GM18951 (cell line): ENCODE results near the gene PKP3.
"Not testable (repeated sequence)": the region's sequence is repeated elsewhere in the genome, so short reads cannot be mapped to it uniquely, and the experiment has no call there.

Source experiments
- POLR2A ChIP-seq: IDR thresholded peaks from 4 replicates; pipeline ENCODE4 v1.6.1; 2011; ENCODE audit warnings: mild to moderate bottlenecking; ENCODE audit not compliant: insufficient read length, insufficient read depth; ENCODE audit errors: extremely low read depth
- in situ Hi-C: fragments of 300-500 bp; cut with MboI; formaldehyde crosslinking; loops from one replicate; pipeline ENCODE4 v1.12.0; 2022; ENCODE audit warnings: low sequenced_read_pairs, mixed read lengths, inconsistent platforms; ENCODE audit not compliant: unreplicated experiment

Gene PKP3

DNA sequence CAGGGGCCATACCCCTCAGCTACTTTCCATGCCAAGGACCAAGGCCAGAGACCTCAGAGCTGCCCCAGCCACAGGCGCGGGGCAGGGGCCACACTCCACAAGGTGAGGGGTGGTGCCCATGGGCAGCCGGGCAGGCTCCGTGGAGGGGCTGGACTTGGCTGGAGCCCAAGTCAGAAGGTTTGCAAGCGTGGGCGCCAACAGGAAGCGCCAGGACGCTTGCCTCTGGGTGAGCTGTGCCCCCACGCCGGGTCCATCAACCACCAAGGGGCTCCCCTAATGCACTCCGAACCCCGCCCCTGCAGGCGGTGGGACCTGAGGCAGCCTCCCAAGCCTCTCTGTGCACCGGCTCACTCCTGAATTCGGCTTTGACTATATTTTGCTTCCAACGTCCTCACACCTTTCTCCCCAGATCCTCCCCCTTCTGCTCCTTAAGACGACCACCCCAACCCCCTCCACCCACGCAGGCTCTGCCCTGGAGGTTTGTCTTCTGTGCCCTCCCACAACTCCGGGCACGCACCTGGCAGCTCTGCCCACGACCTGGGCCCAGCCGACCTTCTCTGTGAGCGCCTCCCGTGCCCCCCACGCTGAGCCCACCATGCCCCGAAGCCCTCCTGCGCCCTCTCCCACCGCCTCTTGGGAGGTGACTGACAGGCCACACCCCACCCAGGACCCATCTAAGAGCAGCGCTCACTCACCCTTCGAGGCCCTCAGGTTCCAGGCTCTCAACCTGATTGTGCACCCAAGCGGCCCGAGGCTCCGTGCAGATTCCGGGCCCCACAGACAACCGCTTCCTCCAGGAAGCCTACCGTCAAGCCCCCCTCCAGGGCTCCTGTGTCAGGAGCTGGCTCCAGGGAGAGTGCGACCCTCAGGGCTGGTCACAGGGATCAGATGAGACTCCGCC is 2.6 kb upstream of the PKP3 start:
- no peak for TF ChIP-seq POLR2A
- in situ Hi-C loops, result no loop called here

DNA sequence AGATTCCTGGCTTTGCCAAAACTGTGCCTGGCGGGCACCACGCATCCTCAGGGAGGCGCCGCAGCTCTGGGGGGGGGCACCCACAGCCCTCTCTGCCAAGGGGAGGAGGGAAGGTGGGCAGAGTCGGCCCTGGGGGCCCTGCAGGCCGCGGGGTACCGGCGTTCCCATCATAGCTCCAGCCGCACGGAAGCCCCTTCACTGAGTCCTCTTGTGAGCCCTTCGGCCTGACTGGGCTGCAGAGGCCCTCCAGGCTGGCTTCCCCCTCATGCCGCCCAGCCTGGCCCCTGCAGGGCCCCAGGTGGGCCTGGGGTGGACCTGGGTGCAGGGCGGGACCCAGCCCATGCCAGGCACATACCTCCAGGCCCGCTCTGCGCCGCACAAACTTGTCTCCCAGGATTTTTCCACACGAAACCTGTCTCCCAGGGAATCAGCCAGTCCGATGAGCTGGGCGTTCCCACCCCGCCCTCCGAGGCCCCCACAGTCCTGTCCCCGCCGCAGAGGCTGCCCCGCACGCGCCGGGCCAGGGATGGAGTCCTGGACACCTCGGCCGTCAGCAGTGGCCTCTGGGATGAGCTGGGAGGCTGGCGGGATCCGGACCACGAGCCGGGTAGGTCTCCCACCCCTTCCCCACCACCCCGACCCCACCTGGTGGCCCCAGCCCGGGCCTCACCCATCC is 1.8 kb upstream of the PKP3 start:
- in situ Hi-C loops, result no loop called here
- no peak for TF ChIP-seq POLR2A

DNA sequence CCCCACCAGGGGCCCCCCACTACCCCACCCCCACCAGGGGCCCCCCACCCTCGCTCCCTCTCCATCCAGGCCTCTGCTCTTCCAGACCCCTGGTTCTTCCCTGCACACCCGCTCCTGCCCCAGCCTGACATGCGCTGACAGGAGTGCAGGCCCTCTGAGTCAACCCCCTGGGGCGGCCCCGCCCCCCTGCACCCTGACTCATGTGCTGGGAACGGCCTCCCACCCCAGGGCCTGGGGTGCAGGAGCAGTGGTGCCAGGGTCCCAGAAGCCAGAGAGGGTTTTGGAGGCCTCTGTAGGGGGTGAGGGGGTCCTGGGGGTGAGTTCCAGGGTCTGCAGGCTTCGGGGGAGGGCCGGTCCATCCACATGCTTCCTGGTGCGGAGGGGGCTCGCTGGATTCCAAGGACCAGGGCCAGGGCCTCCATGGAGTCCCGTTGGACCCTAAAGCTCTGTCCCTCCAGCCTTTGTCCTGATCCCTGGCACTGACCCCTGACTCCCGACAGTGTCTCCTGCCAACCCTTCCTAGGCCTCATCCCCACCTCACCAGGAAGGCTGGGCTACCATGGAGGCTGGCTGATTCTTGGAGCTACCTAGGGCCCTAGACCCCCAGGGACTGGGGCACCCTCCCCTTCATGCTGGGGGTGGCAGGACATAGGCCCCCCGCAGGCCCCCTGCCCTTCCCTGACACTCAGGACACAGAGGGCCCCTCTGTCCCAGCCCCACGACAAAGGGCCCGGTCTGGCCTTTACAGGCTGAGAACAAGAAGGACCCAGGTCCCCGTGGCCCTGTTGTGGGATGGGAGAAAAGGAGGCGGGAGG is 583 bp upstream of the PKP3 start:
- TF ChIP-seq POLR2A, result no peak
- in situ Hi-C loops, result no loop called here

DNA sequence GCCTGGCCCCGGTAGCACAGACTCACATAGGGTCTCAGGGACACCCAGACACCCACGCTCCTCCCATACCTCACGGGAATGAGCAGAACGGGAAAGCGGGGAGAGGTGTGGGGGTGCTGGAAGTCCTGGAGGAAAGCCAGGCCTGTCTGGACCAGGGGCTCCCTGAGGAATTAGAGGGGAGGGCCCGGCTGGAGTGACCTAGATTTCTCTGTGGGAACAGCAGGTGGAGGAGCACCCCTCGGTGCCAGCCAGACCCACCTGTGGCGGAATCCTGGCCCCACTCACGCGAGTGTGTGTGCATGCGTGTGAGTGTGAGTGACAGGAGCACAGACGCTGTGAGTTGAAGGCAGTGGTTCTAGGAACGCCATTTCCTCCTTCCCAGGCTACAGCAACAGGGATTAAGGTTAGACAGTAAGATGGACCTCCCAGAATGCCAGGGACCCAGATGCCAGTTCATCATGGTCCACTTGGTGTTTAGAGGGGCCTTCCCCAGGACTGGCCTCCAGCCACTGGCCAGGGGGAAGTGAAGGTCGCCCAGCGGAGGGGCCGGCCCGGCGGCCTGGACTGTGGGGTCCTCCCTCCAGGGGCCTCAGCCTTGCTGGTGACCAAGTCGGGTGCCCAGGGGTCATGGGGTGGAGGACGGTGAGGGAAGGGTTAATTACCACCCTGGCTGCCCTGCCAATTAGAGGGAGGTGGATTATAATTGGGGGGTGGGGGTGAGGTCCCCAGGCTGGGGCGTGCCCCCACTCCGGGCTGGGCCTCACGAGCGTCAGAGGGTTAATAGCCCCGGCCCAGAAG is 1.0 kb downstream of the PKP3 start:
- TF ChIP-seq POLR2A, result no peak
- in situ Hi-C loops, result no loop called here

DNA sequence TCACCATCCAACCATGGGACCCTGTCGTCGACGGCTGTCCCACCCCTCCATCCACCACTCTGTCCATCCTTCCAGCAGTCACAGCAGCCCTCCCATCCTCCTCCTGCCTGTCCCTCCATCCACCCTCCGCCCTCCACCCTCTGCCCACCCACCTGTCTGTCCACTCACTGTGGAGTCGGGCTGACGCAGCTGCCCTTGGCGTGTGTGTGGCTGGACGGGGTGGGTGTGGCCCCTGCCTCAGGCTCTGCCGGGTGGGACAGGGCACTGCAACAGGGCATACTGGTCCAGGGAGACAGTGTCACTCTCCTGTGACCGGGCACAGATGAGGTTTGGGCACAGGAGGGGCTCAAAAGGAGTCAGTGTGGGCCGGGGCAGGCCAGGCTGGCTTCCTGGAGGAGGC is 1.9 kb downstream of the PKP3 start:
- TF ChIP-seq POLR2A, result no peak
- in situ Hi-C loops, result no loop called here

DNA sequence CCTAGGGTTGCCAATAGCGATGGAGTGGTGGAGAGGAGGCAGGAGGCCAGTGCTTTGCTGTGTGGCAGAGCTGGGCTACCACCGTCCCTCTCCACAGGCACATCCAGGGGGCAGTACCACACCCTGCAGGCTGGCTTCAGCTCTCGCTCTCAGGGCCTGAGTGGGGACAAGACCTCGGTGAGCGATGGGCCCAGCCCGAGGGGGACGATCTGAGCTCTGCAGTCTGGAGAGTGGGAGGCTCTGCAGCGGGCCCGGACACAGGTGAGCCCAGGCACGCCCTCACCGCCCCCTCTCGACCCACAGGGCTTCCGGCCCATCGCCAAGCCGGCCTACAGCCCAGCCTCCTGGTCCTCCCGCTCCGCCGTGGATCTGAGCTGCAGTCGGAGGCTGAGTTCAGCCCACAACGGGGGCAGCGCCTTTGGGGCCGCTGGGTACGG is 2.5 kb downstream of the PKP3 start:
- TF ChIP-seq POLR2A, result no peak
- in situ Hi-C loops, result no loop called here

DNA sequence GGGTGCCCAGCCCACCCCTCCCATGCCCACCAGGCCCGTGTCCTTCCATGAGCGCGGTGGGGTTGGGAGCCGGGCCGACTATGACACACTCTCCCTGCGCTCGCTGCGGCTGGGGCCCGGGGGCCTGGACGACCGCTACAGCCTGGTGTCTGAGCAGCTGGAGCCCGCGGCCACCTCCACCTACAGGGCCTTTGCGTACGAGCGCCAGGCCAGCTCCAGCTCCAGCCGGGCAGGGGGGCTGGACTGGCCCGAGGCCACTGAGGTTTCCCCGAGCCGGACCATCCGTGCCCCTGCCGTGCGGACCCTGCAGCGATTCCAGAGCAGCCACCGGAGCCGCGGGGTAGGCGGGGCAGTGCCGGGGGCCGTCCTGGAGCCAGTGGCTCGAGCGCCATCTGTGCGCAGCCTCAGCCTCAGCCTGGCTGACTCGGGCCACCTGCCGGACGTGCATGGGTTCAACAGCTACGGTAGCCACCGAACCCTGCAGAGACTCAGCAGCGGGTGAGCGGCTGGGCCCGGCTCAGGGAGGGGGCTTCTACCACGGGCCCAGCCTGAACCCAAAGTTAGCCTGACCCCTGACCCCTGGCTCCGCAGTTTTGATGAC is 3.0 kb downstream of the PKP3 start:
- no peak for TF ChIP-seq POLR2A
- in situ Hi-C loops, result no loop called here

DNA sequence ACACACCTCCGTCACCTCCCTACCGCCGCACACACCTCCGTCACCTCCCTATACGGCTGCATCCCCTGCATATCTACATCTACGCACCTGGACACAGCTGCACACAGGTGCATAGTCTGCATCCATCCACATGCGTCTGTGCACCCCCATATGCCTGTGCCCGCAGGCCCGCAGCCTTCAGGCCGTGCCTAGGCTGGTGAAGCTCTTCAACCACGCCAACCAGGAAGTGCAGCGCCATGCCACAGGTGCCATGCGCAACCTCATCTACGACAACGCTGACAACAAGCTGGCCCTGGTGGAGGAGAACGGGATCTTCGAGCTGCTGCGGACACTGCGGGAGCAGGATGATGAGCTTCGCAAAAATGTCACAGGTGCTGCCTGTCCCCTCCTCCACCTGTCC is 4.8 kb downstream of the PKP3 start:
- in situ Hi-C loops, result no loop called here
- no peak for TF ChIP-seq POLR2A

DNA sequence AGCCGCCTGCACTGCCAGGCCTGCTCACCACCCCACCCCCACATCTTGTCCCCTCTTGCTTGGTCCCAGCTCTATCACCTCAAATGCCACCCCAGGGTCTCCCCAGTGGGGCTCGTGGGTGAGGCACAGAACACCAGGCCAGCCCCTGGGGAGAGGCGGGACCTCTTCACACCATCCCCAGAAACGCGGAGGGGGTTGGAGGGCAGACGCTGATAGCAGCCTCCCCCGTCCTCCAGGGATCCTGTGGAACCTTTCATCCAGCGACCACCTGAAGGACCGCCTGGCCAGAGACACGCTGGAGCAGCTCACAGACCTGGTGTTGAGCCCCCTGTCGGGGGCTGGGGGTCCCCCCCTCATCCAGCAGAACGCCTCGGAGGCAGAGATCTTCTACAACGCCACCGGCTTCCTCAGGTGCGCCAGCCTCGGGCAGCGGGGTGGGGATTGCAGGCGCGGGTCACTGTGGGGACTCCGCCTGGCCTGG is 5.8 kb downstream of the PKP3 start:
- in situ Hi-C loops, result no loop called here
- no peak for TF ChIP-seq POLR2A

DNA sequence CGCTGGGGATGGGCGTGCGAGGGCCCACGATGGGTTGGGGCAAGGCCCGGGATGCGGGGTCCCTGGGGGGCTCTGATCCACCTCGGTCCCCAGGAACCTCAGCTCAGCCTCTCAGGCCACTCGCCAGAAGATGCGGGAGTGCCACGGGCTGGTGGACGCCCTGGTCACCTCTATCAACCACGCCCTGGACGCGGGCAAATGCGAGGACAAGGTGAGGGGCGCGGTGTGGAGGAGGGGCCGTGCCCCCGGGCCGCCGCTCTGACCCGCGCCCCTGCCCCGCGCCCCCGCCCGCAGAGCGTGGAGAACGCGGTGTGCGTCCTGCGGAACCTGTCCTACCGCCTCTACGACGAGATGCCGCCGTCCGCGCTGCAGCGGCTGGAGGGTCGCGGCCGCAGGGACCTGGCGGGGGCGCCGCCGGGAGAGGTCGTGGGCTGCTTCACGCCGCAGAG is 6.3 kb downstream of the PKP3 start:
- no peak for TF ChIP-seq POLR2A
- in situ Hi-C loops, result no loop called here

DNA sequence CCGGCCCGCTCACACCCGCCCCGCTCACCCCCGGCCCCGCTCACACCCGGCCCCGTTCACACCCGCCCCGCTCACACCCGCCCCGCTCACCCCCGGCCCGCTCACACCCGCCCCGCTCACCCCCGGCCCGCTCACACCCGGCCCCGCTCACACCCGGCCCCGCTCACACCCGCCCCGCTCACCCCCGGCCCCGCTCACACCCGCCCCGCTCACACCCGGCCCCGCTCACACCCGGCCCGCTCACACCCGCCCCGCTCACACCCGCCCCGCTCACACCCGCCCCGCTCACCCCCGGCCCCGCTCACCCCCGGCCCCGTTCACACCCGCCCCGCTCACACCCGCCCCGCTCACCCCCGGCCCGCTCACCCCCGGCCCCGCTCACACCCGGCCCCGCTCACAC is 7.2 kb downstream of the PKP3 start:
- in situ Hi-C loops, result not testable (repeated sequence)
